SJCRH30 (cell line): Measurements from ENCODE around the gene TTC36. TPM values are rescaled to one million over a fixed set of nuclear protein-coding genes. Genes with fewer than 3 reads are reported as not detected.

Source experiments
- total RNA-seq: library from RNA; depleted of rRNA; stranded (reverse); fragments of >200 nt; shearing (Covaris generic); gene quantifications from 2 replicates; pipeline ENCODE4 v1.2.3, GENCODE V29; 2014; rRNA removed

Gene TTC36
- total RNA-seq, 1 experiment from 2014 or later: 0.47 TPM

Other genes starting within 250 kb of the TTC36 start
- not detected in 2 replicates for gene CD3E, start 222.7 kb upstream of the TTC36 start, total RNA-seq
- not detected in 2 replicates for gene CD3D, start 184.8 kb upstream of the TTC36 start, total RNA-seq
- gene CD3G, start 183.1 kb upstream of the TTC36 start, total RNA-seq: not detected in 2 replicates
- gene UBE4A, start 167.9 kb upstream of the TTC36 start, total RNA-seq: 32.8 and 34.7 TPM in 2 replicates
- 165 and 191 TPM in 2 replicates for gene ATP5MG, start 125.9 kb upstream of the TTC36 start, total RNA-seq
- 32.3 and 33.2 TPM in 2 replicates for gene KMT2A, start 91.0 kb upstream of the TTC36 start, total RNA-seq
- gene TMEM25, start 3.7 kb downstream of the TTC36 start, total RNA-seq: 8.5 and 8.7 TPM in 2 replicates
- gene IFT46, start 38.5 kb downstream of the TTC36 start, total RNA-seq: 16.0 and 17.2 TPM in 2 replicates
- gene ARCN1, start 44.9 kb downstream of the TTC36 start, total RNA-seq: 135 and 143 TPM in 2 replicates
- 19.1 and 21.6 TPM in 2 replicates for gene PHLDB1, start 80.1 kb downstream of the TTC36 start, total RNA-seq
- gene TREH, start 152.2 kb downstream of the TTC36 start, total RNA-seq: not detected in 2 replicates